ENCODE measurements around the gene ZNF665. TPM values are rescaled to one million over a fixed set of nuclear protein-coding genes. Genes with fewer than 3 reads are reported as not detected.
A peak's percentile ranks its signal among the peaks of the same experiment; 100 is the strongest.
"Not testable (repeated sequence)": the region's sequence is repeated elsewhere in the genome, so short reads cannot be mapped to it uniquely, and the experiment has no call there.

Gene ZNF665
- total RNA-seq, 3 donors from 2014 or later: 3.2 to 4.7 (median 3.2) TPM

DNA sequence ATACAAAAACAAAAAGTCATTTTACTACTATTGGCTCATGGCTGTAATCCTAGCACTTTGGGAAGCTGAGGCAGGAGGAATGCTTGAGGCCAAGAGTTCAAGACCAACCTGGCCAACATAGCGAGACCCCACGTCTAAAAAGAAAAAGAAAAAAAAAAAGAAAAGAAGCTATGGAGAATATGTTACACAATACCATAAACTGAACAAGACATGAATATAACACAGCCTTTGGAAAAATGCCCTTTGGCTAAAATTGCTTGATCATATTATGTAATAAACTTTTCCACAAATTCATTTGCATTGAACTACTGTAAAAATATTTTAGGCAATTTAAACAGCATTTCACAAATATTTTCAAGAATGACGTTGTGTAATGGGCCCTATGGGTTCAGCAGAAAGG, 56.7 kb downstream of the ZNF665 start:
- peaks cover 65% of the 10 kb centered on the region for H3K9me3 ChIP-seq
- DNase-seq: no peak
- ATAC-seq: no peak
- H3K36me3 ChIP-seq (ENCODE audit: low read depth): no peaks in the 10 kb centered on the region
- no peak overlapping the region for H3K4me3 ChIP-seq
- TF ChIP-seq, protein P1, sequence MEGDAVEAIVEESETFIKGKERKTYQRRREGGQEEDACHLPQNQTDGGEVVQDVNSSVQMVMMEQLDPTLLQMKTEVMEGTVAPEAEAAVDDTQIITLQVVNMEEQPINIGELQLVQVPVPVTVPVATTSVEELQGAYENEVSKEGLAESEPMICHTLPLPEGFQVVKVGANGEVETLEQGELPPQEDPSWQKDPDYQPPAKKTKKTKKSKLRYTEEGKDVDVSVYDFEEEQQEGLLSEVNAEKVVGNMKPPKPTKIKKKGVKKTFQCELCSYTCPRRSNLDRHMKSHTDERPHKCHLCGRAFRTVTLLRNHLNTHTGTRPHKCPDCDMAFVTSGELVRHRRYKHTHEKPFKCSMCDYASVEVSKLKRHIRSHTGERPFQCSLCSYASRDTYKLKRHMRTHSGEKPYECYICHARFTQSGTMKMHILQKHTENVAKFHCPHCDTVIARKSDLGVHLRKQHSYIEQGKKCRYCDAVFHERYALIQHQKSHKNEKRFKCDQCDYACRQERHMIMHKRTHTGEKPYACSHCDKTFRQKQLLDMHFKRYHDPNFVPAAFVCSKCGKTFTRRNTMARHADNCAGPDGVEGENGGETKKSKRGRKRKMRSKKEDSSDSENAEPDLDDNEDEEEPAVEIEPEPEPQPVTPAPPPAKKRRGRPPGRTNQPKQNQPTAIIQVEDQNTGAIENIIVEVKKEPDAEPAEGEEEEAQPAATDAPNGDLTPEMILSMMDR (IDR thresholded peaks at IDR 0.05): no peak
- peaks cover 4% of the 10 kb centered on the region for H3K4me1 ChIP-seq (ENCODE audit: low read depth)
- intact Hi-C loops (cut with DNase I, micrococcal nuclease): no loop called here

DNA sequence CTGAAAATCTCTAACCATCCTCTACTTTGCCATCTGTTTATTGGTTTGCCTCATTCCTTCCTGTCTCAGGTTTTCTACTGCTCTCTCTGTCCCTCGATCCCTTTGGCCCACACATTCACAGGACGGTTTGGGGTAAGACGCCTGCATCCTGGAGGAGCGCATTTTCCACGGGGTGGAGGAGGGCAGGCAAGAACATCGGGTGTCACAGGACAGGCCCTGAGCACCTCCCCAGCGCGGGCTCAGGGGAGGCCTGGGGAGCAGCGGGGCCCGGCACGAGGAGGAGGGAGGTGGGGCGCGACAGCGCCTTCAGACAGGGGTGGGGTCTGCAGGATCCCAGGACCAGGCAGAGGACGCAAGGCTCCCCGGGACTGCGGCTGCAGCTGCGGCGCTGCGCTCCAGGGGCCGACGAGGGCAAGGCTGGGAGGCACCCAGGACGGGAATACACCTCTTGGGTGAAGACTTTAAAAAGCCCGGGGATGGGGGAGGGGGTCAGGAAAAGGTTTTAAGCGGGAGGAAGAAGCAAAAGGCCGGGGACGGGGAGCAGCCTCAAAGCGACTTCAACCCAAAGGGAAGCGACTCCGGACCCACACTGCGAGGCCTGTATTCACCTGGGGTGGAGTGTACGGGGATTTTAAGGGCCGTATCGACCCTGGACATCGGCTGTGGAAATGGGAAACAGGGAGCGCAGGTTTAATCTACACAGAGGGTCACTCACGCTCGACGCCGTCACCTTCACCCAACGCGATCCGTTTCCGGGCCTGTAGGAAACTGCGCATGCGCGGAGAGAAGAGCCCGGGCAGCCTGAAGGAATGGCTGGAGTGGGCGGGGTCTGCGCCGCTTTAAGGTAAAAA, 60.8 kb downstream of the ZNF665 start, which contains the start of gene ZNF415:
Gene ZNF415 (minus strand): TSS at position 770 of the 851 bp plus-strand sequence. CDS start 10,234 bp downstream, outside the sequence.
- peak within 1 kb of the TSS; percentile 33 for H3K4me3 ChIP-seq
- intact Hi-C loops (cut with DNase I, micrococcal nuclease): no loop called here
- peaks cover 25% of the 10 kb centered on the region for H3K9me3 ChIP-seq
- ATAC-seq (peak; percentile 96), DNase-seq (peak; percentile 80 to 88 (median 85))
- peaks cover 6% of the 10 kb centered on the region for H3K4me1 ChIP-seq (ENCODE audit: low read depth)
- TF ChIP-seq, protein P1 (IDR thresholded peaks at IDR 0.05): no peak
- no peaks in the 10 kb centered on the region for H3K36me3 ChIP-seq (ENCODE audit: low read depth)

DNA sequence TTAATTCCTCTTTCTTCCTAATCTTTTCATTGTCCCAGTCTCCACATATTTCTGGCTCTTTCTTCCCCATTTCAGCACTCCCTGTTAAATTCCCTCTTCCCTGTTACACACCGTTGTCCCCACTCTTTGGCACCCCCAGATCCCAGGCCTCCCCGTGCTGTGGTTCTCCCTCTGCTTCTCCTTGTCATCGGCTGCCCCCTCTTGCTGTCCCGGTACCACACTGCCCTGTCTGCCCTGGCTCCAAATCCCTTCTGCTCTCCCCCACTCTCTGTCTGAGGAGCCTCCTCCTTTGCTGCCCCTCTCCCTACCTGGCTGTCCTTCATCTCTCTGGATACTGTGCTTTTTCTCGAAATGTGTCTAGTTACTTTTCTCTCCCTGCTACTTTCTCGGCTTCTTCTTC, 61.4 kb downstream of the ZNF665 start:
- intact Hi-C loops (cut with DNase I, micrococcal nuclease): no loop called here
- H3K4me1 ChIP-seq (ENCODE audit: low read depth): peaks cover 6% of the 10 kb centered on the region
- ATAC-seq: peak; percentile 14
- no peaks in the 10 kb centered on the region for H3K36me3 ChIP-seq (ENCODE audit: low read depth)
- H3K9me3 ChIP-seq: peaks cover 18% of the 10 kb centered on the region
- H3K4me3 ChIP-seq: no peak overlapping the region
- no peak for DNase-seq
- TF ChIP-seq, protein P1 (IDR thresholded peaks at IDR 0.05): no peak

DNA sequence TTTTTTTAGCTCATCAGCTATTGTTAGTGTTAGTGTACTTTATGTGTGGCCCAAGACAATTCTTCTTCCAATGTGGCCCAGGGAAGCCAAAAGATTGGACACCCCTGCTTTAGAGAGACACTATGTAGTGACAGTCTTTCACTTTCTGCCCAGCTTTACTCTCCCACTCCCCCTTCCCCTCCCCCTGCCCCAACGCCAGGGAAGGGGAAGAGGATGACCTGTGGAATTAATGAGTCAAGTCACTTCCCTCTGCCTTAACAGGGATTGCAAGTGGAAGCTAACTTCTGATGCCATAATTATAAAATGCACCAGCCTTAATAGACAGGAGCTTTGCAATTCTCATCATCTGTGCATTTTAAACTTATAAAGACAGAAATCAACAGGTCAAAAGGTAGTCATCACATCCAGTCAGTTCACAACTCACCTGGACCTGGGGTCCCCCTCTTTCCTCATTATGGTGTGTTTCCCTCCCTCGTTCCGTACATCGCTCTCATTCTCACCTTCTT, 62.0 kb downstream of the ZNF665 start:
- TF ChIP-seq, protein P1 (IDR thresholded peaks at IDR 0.05): no peak
- ATAC-seq (no peak), DNase-seq (no peak)
- Histone ChIP-seq H3K36me3 (ENCODE audit: low read depth) (no peaks in the 10 kb centered on the region), H3K4me1 (ENCODE audit: low read depth) (peaks cover 6% of the 10 kb centered on the region), H3K9me3 (peaks cover 12% of the 10 kb centered on the region), H3K4me3 (no peak overlapping the region)
- intact Hi-C loops (cut with DNase I, micrococcal nuclease): no loop called here

DNA sequence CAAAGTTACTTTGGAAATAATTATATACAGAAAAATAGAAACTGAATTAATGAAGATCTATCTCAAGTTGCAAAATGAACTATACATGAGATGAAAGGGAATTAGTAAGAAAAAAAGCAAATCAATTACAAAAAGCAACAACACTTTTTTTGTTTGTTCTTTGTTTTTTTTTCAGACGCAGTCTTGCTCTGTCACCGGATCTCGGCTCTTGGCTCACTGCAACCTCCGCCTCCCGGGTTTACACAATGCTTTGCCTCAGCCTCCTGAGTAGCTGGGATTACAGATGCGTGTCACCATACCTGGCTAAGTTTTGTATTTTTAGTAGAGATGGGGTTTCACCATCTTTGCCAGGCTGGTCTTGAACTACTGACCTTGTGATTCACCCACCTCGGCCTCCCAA, 62.7 kb downstream of the ZNF665 start:
- no peak for DNase-seq
- no peak for ATAC-seq
- H3K4me1 ChIP-seq (ENCODE audit: low read depth): peaks cover 6% of the 10 kb centered on the region
- peaks cover 6% of the 10 kb centered on the region for H3K9me3 ChIP-seq
- intact Hi-C loops (cut with DNase I, micrococcal nuclease): no loop called here
- H3K4me3 ChIP-seq: no peak overlapping the region
- TF ChIP-seq, protein P1 (IDR thresholded peaks at IDR 0.05): no peak
- no peaks in the 10 kb centered on the region for H3K36me3 ChIP-seq (ENCODE audit: low read depth)

DNA sequence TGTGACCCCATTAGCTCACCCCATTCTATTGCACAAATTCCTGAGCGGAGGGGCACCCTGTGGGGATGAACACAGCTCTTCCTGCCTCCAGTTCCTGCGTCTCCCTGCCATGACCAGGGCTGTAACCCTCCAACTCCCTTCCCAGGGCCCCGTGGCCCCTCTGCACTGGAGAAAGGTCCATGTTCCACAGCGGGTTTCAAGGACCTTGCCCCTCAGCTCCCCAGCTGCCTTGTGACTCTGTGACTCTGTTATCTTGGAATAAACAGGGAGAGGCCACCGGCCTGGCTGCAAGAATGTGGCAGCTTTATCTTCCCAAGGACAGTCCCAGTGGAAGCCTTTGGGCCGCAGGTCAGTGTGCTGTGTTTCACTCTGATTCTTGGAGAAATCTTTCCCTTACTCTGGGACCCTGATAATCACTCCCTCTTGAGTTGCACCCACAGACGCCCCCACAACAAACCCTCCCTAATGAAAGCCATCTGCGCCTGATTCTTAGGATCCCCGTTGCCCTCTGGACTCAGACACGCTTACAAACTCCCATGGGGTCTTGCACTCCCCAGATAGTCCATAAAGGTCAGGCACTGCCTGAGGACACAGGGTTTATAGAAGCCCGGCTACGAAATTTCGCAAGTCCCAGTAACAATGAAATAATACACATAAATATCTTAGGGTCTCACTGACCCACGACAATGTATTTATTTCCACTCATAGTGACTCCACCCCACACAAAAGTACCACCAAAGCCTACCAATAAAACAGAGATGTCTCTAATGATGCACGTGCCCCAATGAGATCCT, 66.2 kb downstream of the ZNF665 start:
- H3K36me3 ChIP-seq (ENCODE audit: low read depth); H3K4me1 ChIP-seq (ENCODE audit: low read depth); H3K4me3 ChIP-seq; ATAC-seq; H3K9me3 ChIP-seq; intact Hi-C loops (cut with DNase I, micrococcal nuclease); DNase-seq: not testable (repeated sequence)

All from mucosa of descending colon (tissue), 3 donors.